OCI-LY1 (cell line): ENCODE data around the gene MEG3.

ENCODE experiments used
- H2AFZ ChIP-seq: fragments of 200-600 bp; sonication (generic), shearing (Covaris generic); 2 replicates; pipeline ENCODE4 v1.6.0; 2014; ENCODE audit warnings: antibody characterized with exemption, mild to moderate bottlenecking, low read length
- H3F3A ChIP-seq: fragments of 200-600 bp; sonication (generic), shearing (Covaris generic); 2 replicates; pipeline ENCODE4 v1.6.0; 2014; ENCODE audit warnings: mild to moderate bottlenecking, antibody characterized with exemption, low read length, moderate library complexity; ENCODE audit not compliant: insufficient read depth
- H3K27ac ChIP-seq: fragments of 200-600 bp; sonication (generic); 2 replicates; pipeline ENCODE4 v1.5.1; 2014; ENCODE audit warnings: low read length, mixed run types, mild to moderate bottlenecking, low read depth; ENCODE audit not compliant: poor library complexity, severe bottlenecking
- H3K27me3 ChIP-seq: fragments of 200-600 bp; sonication (generic); 2 replicates; pipeline ENCODE4 v1.6.0; 2014; ENCODE audit warnings: antibody characterized with exemption, mild to moderate bottlenecking, low read length, moderate library complexity; ENCODE audit not compliant: insufficient read depth
- H3K36me3 ChIP-seq: fragments of 200-600 bp; sonication (generic); 2 replicates; pipeline ENCODE4 v1.6.1; 2014; ENCODE audit warnings: mild to moderate bottlenecking, antibody characterized with exemption, low read length, moderate library complexity, mixed read lengths; ENCODE audit not compliant: insufficient read depth
- H3K4me1 ChIP-seq: fragments of 200-600 bp; sonication (generic); 2 replicates; pipeline ENCODE4 v1.5.1; 2014; ENCODE audit warnings: mild to moderate bottlenecking, low read length, moderate library complexity; ENCODE audit not compliant: insufficient read depth, severe bottlenecking
- H3K4me2 ChIP-seq: fragments of 200-600 bp; sonication (generic), shearing (Covaris generic); 2 replicates; pipeline ENCODE4 v1.6.1; 2014; ENCODE audit warnings: low read length
- H3K4me3 ChIP-seq: fragments of 200-600 bp; sonication (generic); 2 replicates; pipeline ENCODE4 v1.5.1; 2014; ENCODE audit warnings: low read length, low read depth, mild to moderate bottlenecking, mixed read lengths; ENCODE audit not compliant: poor library complexity, severe bottlenecking
- H3K79me2 ChIP-seq: fragments of 200-600 bp; shearing (Covaris generic); 2 replicates; pipeline ENCODE4 v1.6.1; 2016; ENCODE audit warnings: mixed run types, low read length, mixed read lengths; ENCODE audit not compliant: insufficient read depth
- H3K9ac ChIP-seq: fragments of 200-600 bp; sonication (generic), shearing (Covaris generic); 2 replicates; pipeline ENCODE4 v1.6.1; 2014; ENCODE audit warnings: mild to moderate bottlenecking, low read length, mixed read lengths
- H3K9me2 ChIP-seq: fragments of 200-600 bp; sonication (generic), shearing (Covaris generic); 2 replicates; pipeline ENCODE4 v1.6.1; 2014; ENCODE audit warnings: low read depth, mild to moderate bottlenecking, low read length, mixed read lengths
- H3K9me3 ChIP-seq: fragments of 200-600 bp; shearing (Covaris generic); 2 replicates; pipeline ENCODE4 v1.6.1; 2014; ENCODE audit warnings: low read length, mixed read lengths
- H4K20me1 ChIP-seq: fragments of 200-600 bp; sonication (generic), shearing (Covaris generic); 2 replicates; pipeline ENCODE4 v1.6.0; 2016; ENCODE audit warnings: mild to moderate bottlenecking, low read length; ENCODE audit not compliant: insufficient read depth
- CTCF ChIP-seq: fragments of 200-600 bp; sonication (generic), shearing (Covaris generic); IDR thresholded peaks from 2 replicates; pipeline ENCODE4 v1.5.1; 2017; ENCODE audit warnings: mild to moderate bottlenecking, antibody characterized with exemption, low read length, moderate library complexity, mixed read lengths
- EZH2 ChIP-seq: fragments of 200-600 bp; sonication (generic), shearing (Covaris generic); IDR thresholded peaks from 2 replicates; pipeline ENCODE4 v1.8.0; 2017; ENCODE audit warnings: borderline replicate concordance, mixed run types, mild to moderate bottlenecking, antibody characterized with exemption, low read length, moderate library complexity, mixed read lengths

Gene MEG3

GRCh38 chr14:100881211-100882025 is 55.5 kb downstream of the MEG3 start:
- no peak overlapping the region for H2AFZ ChIP-seq
- no peaks in the 10 kb centered on the region for H3K4me1 ChIP-seq
- no peak overlapping the region for H3K4me2 ChIP-seq
- H3K27ac ChIP-seq: no peak overlapping the region
- TF ChIP-seq CTCF (no peak), EZH2 (no peak)
- no peak overlapping the region for H3K4me3 ChIP-seq
- H3K9me2 ChIP-seq: no peaks in the 10 kb centered on the region
- H3F3A ChIP-seq: no peaks in the 10 kb centered on the region
- no peaks in the 10 kb centered on the region for H3K36me3 ChIP-seq
- H4K20me1 ChIP-seq: no peaks in the 10 kb centered on the region
- no peaks in the 10 kb centered on the region for H3K9me3 ChIP-seq
- H3K27me3 ChIP-seq: no peaks in the 10 kb centered on the region; the same call in 1 of the 2 replicates
- H3K9ac ChIP-seq: no peak overlapping the region
- no peaks in the 10 kb centered on the region for H3K79me2 ChIP-seq

- Histone ChIP-seq H2AFZ (no peak overlapping the region), H3F3A (no peaks in the 10 kb centered on the region), H3K9me2 (no peaks in the 10 kb centered on the region), H3K27me3 (no peaks in the 10 kb centered on the region; the same call in 1 of the 2 replicates), H3K27ac (no peak overlapping the region), H3K79me2 (no peaks in the 10 kb centered on the region), H3K4me1 (no peaks in the 10 kb centered on the region), H3K4me3 (no peak overlapping the region), H3K36me3 (no peaks in the 10 kb centered on the region), H4K20me1 (no peaks in the 10 kb centered on the region), H3K4me2 (no peak overlapping the region), H3K9me3 (no peaks in the 10 kb centered on the region), H3K9ac (no peak overlapping the region)
- no peak for TF ChIP-seq EZH2
- TF ChIP-seq CTCF: no peak
Measured at GRCh38 chr14:100882026-100882967, 56.4 kb downstream of the MEG3 start.

- no peak overlapping the region for H3K4me2 ChIP-seq
- H3K9me2 ChIP-seq: no peaks in the 10 kb centered on the region
- TF ChIP-seq CTCF: no peak
- no peak for TF ChIP-seq EZH2
- no peaks in the 10 kb centered on the region for H3K9me3 ChIP-seq
- H3K27me3 ChIP-seq: no peaks in the 10 kb centered on the region; the same call in 1 of the 2 replicates
- no peak overlapping the region for H3K9ac ChIP-seq
- no peaks in the 10 kb centered on the region for H3K36me3 ChIP-seq
- no peak overlapping the region for H3K27ac ChIP-seq
- no peaks in the 10 kb centered on the region for H4K20me1 ChIP-seq
- no peaks in the 10 kb centered on the region for H3F3A ChIP-seq
- no peak overlapping the region for H3K4me3 ChIP-seq
- no peak overlapping the region for H2AFZ ChIP-seq
- no peaks in the 10 kb centered on the region for H3K4me1 ChIP-seq
- H3K79me2 ChIP-seq: no peaks in the 10 kb centered on the region
Measured at GRCh38 chr14:100882991-100883788, 57.3 kb downstream of the MEG3 start.
